SK-MEL-5 (cell line): ENCODE data around the gene DPF3. TPM values are rescaled to one million over a fixed set of nuclear protein-coding genes. Genes with fewer than 3 reads are reported as not detected.

Source experiments
- DNase-seq: peaks from one replicate; pipeline ENCODE4 v3.0.0-alpha.2; 2016; ENCODE audit warnings: low read depth, low spot score
- in situ Hi-C: cut with HindIII; loops from 2 replicates; pipeline ENCODE4 v1.10.0; 2016; ENCODE audit warnings: low sequenced_read_pairs, high pct_unique_total_duplicates, low pct_unique_long_range_greater_than_20kb
- small RNA-seq, 2 experiments: library from RNA; depleted of rRNA; stranded (forward); fragments of <200 nt; gene quantifications; one replicate each; pipeline ENCODE3, GENCODE V24; 2014
- total RNA-seq: library from RNA; depleted of rRNA; stranded (reverse); fragments of >200 nt; shearing (Covaris generic); gene quantifications from 2 replicates; pipeline ENCODE4 v1.2.3, GENCODE V29; 2014; rRNA removed

Gene DPF3
- total RNA-seq, 1 experiment from 2014 or later, result 1.3 TPM

GRCh38 chr14:72582582-72582981, 311.3 kb downstream of the DPF3 start:
- in situ Hi-C loops, result no loop called here
- DNase-seq, result no peak

DNA sequence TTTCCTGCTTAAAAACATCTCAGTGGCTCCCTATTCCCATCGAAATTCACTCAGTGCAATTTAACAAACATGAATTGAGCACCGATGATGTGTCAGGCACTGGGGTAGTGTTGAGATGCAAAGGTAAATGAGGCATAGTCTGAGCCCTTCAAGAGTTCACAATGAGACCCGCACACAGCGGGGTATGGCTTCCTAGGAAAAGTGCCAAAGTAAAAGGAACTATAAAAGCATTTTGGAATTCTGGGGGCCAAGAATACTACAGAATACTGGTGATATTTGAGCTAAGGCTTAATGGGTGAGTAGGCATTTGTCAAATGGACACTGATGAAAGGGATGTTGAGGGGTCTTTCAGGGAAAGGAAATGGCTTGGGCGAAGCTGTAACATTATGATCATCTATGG, 315.4 kb downstream of the DPF3 start:
- no peak for DNase-seq
- in situ Hi-C loops, result no loop called here

DNA sequence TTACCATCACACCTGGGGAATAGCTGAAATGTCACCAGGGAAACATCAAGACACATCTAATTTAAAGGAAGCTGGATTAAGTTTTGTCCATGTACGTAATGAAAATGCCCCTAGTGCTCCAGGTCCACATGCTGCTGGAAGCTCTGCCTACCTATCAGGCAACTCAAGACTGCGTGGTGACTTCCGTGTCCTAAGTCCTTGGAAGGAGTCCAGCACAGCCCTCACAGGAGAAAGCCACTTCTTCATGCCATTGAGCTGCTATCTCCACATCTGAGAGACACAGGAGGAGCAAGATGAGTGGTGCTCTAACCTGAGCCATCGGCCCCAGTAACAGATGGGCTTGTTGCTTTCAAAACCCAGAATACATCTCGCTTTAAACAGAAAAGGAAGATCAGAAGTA, 316.4 kb downstream of the DPF3 start:
- no peak for DNase-seq
- in situ Hi-C loops, result no loop called here

DNA sequence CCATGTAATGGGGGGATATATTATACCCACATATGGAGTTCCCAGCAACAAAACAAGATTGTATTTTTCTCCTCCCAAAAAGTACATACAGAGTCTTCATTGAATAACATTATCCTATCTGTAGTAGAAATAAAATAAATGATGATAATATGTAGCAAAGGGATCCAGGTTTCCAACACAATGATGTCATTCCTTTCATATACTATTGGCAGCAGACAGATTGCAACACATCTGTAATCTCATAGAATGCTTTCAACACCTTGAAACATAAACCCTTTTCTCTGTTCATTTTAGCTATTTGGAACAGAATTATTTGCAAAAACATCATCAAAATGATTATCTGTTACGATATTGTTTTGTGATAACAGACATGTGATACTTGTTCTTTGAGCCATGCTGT, 317.6 kb downstream of the DPF3 start:
- in situ Hi-C loops, result no loop called here
- DNase-seq, result no peak

- in situ Hi-C loops, result no loop called here
Observed at GRCh38 chr14:72574715-72575114, 319.2 kb downstream of the DPF3 start.

GRCh38 chr14:72573725-72574417, 320.0 kb downstream of the DPF3 start:
- DNase-seq, result no peak

More at GRCh38 chr14:72574715-72575114, 319.2 kb downstream of the DPF3 start:
- no peak for DNase-seq

More at GRCh38 chr14:72573725-72574417, 320.0 kb downstream of the DPF3 start:
- in situ Hi-C loops, result no loop called here

Small RNA genes within 50 kb of the gene (small RNA-seq; reads per million reads assigned to genes)
- gene RF00019, result 0 reads per million in 2 experiments

Other genes starting within 250 kb of the DPF3 start
- 18.8 and 31.4 TPM in 2 replicates for gene DCAF4, start 32.4 kb upstream of the DPF3 start, total RNA-seq
- 16.6 and 19.8 TPM in 2 replicates for gene ZFYVE1, start 133.0 kb upstream of the DPF3 start, total RNA-seq
- gene RBM25, start 164.4 kb upstream of the DPF3 start, total RNA-seq, result 26.5 and 31.0 TPM in 2 replicates
- 31.2 and 31.4 TPM in 2 replicates for gene PSEN1, start 242.4 kb upstream of the DPF3 start, total RNA-seq